ENCODE results near the gene ARSG.
"Not testable (repeated sequence)": the region's sequence is repeated elsewhere in the genome, so short reads cannot be mapped to it uniquely, and the experiment has no call there.

Gene ARSG

GRCh38 chr17:68281965-68282364, 9.3 kb upstream of the ARSG start:
- DNase-seq = not testable (repeated sequence)

DNA sequence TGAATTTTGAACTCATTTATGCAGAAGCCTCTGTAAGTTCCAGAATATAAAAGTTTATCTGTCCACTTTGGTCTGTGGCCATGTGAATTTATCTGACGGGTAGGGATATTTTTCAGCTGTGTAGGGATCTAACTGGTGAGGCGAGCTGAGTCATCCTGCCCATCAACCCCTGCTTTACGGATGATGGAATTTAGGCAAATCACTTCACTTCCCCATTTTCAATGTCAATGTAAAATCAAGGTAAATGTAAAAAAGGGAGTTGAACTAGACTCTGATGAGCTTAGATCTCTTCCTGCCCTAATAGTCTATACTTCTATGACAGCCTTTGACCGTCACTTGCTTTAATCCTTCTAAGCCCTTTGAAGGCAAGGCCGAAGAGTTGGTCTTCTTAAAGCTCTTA, 2.9 kb upstream of the ARSG start:
- peak; percentile 15 for DNase-seq

- DNase-seq = no peak
Measured at GRCh38 chr17:68288804-68289203, 2.5 kb upstream of the ARSG start.

DNA sequence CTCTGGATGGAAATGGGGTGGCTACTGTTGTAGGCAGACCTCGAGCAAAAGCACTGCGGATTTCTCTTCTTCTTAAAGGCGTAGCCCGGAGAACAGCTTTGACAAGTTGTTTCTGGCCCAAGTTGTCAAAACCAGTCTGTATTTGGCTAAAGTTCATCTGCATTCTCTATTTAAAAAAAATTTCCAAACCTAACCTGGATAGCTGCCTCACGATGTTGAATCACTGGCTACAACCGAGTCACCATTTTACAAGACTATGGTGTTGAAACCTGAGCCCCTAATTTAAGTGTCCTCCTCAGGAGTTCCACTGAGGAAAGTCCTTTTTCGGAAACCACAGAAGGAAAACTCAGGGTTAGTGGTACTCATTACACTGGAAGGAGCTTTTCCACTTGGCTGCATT, 1.8 kb upstream of the ARSG start:
- no peak for DNase-seq

- no peak for DNase-seq
Measured at GRCh38 chr17:68289936-68290267, 1.4 kb upstream of the ARSG start.

DNA sequence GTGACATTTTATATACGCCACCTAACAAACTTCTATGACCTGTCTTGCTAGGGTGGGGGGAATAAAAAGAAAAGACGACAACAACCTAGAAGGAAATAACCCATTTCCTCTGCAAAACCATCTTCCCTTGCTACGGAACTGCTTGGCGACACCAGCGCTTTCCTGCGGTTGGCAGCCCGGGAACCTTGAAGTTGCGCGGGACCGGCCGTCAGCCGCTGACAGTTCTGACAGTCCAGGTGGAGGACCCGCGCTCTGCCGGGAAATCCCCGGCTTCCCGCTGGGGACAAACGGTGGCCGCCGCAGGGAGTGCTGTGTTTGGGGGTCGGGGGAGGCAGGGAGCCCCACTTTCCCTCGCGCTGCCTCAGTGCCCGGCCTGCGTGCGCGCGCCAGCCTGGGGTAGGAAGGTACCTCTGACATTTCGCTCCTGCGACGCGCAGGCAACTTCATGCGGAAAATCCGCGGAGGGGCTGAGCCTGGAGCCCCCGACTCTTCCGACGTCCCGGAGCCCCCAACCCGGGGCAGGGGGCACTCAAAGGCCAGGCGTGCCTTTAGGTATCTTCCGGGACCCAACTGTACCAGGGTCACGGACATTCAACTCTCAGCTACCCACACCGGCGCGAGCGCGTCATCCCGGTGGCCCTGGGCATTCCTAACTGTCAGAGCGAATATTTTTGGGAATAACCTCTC, 884 bp upstream of the ARSG start:
- DNase-seq = peak; percentile 18

GRCh38 chr17:68291836-68292688, 767 bp downstream of the ARSG start:
- DNase-seq = peak; percentile 85

DNA sequence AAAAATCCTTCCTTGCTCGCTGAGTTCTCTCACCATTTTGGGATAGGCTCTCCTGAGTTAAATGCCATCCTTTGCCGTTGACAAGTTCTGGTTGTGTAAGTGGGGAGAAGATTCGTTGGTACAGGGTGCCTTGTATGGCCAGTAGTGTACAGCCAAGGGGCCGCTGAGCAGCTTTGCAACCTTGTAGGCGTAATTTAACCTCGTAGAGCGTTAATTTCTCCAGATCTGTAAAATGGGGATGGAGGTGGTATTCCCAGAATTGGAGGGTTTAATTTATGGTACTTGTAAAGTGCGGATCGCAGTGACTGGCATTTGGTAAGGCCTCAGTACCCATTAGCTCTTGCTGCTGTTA, 1.4 kb downstream of the ARSG start:
- DNase-seq = no peak

DNA sequence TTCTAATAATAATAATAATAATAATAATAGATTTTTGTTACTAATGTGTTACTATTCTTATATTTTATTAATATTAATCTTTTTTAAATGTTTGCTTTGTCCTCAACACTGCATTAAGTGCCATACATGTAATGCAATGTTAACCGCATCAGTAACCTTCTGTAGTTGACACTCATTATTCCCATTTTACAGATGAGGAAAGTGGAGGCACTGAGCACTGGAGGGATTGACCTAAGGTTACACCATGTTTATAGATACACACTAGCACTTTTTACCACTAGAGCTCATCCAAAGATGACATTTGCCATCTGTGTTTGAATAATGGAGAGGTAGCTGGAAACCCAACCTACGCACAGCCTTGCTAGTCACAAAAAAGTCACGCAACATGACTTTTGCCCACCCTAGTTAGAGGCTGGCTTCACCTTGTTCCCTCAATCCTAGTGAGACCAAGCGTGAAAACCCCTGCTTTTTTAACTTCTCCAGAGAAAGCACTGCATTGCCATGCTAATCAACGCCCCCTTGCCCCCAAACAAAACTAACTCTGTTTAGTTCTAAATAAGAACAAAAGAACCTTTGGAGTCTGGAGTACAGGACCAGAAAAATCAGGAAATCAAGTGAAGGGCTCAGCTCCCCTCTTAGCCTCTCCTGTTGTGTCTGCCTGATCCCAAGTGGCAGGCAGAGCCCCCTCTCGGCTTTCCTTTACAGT, 2.3 kb downstream of the ARSG start:
- no peak for DNase-seq

- no peak for DNase-seq
Measured at GRCh38 chr17:68294196-68294555, 2.9 kb downstream of the ARSG start.

DNA sequence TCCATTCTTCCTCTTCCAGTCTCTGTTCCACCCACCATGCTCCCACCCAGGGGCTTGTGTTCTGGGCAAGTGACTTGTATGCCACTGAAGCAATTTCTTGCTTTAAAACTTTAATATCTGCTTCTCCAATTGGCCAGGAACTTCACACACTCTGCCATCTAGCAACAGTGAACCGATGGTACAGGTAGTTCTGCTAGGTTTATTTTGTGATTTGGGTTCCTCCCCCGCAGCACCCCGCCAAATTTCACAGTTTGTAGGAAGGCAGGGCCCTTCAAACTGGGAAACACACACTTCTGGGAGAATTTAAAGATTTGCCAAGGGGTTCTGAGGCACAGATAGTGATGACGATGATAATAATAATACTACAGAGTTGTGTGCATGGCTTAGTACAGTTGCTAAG, 3.3 kb downstream of the ARSG start:
- DNase-seq = no peak

GRCh38 chr17:68295086-68295485, 3.8 kb downstream of the ARSG start:
- DNase-seq = no peak

DNA sequence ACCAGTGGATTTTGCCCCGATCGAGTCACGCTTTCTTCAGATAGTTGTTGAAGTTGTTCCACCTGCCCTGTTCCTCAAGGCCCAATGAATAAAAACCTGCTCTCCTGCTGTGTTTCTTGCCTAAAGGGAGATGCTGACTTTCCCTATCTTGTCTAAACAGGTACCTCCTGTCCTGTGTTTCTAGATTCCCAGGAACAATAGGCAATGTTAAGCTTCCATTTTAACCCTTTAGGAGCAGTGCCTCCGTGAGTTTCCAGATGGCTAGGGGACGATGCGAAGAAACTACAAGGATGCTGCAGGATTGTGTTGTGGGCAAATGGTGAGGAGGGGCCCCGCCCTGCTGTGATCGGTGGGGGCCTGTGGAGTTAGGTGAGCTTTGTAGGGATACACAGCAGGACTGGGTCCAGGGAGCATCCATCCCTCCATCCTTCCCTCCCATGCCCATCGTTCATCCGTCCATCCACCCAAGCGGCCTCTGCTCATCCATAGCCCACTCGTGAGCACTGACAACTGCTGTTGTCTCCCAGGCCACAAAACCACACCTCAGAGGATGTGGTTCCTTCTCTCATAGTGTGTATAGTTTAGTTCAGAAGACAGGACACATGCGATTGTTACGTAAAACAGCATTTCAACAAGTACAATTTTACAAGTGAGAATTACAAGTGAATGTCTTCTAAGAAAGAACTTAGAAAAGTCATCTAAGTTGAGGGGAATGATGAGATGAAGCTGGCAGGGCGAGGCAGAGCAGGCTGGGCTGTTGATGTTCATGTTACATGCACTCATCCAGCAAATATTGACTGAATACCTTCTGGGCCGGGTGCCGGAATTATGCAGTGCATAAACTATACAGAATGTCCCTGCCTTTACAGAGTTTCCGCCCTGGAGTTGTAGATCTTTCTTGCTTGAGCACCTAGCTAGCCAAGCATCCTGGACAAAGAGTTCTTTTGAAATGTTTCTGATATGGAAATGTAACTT, 5.2 kb downstream of the ARSG start:
- no peak for DNase-seq

DNA sequence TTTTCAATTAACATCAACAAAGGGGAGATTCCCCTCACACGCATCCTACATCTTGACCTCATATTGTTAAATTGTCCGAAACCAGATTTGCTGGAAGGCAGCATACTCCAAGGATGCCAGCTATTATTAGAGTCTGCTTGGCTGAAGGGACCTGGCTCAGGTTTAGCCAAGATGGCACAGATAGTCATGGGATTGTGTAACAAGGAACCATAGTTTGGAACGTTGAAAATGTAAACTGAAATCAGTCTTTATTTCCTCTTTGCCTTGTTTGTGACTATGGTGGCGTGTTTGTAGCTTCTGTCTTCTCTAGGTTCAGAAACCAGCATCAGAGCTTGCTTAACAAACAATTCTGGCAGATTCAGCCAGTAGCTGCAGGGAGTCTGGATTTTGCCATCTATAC, 5.9 kb downstream of the ARSG start:
- DNase-seq = no peak

- DNase-seq = no peak
Measured at GRCh38 chr17:68298601-68299000, 7.3 kb downstream of the ARSG start.

GRCh38 chr17:68299817-68300216, 8.5 kb downstream of the ARSG start:
- no peak for DNase-seq

DNA sequence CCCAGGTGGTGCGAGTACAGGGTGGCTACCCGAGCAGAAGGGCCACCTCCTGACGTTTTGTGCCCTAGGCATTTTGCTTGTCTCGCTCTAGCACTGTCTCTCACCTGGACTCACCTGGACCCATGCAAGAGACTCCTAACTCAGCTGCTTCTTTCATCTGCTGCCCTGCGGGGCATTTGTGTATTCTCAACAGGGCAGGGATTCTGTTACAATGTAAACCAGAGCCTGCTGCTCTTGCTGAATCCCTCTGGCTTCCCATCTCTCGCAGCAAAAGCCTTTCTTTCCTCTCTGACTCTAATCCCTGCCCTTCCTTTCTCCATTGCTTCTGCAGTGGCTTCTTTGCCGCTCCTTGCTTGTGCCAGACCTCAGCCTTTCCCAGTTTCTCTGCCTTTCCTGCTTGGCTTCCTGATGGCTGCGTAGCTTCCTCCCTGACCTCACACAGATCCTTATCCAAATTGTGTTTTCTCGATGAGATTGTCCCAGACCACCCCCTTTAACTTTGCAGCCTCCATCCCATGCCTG, 10.2 kb downstream of the ARSG start:
- DNase-seq = no peak

DNA sequence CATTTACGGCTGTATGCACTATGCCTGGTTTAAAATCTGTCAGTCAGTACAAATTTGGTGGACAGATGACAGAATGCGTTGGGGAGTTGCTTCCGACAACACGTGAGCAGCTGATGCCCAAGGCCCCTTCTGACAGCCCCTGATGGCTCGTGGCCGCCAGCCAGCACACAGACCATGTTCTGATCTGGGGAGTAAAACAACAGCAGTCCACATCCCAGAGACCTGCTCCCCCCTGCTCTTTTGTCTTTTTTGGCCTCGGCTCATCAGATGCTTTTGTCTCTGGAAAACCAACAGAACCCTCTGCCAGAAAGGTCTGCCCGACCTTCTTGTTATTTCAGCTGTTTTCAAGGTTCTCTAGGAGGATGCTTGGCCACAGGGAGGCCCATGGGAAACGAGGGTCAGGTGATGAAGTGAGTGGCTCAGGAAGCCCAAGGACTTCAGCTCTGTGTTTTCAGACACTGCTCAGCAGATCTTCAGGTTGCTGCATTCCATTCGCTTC, 10.8 kb downstream of the ARSG start:
- no peak for DNase-seq

GRCh38 chr17:68302666-68303065, 11.4 kb downstream of the ARSG start:
- no peak for DNase-seq

DNA sequence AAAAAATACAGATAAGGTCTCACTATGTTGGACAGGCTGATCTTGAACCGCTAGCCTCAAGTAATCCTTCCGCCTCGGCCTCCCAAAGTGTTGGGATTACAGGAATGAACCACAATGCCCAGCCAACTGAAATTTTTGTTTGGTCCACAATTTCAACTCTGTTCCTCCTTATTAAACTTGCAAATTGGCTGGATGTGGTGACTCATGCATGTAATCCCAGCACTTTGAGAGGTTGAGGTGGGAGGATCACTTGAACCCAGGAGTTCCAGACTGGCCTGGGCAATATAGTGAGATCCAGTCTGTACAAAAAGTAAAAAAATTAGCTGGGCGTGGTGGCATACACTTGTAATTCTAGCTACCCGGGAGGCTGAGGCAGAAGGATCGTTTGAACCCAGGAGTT, 13.4 kb downstream of the ARSG start:
- DNase-seq = no peak

GRCh38 chr17:68305142-68305541, 13.8 kb downstream of the ARSG start:
- no peak for DNase-seq

DNA sequence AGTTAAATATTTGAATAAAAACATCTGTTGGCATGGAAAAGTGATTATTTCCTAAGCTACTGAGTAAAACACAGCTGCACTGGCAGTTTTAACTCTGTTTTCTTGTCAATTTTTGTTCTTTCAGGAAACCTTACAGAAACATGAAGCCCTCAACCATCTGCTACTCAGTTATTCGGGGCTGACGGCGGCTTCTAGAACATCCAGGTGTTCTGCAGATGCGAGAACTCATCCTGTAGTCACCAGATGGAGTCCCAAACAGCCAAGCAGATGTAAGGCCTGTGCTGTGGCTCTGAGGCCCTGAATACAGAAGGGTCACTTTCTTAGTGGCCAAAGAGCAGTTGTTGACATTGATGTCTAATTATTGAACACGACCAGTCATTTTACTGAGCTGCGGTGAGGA, 15.5 kb downstream of the ARSG start:
- DNase-seq = no peak

DNA sequence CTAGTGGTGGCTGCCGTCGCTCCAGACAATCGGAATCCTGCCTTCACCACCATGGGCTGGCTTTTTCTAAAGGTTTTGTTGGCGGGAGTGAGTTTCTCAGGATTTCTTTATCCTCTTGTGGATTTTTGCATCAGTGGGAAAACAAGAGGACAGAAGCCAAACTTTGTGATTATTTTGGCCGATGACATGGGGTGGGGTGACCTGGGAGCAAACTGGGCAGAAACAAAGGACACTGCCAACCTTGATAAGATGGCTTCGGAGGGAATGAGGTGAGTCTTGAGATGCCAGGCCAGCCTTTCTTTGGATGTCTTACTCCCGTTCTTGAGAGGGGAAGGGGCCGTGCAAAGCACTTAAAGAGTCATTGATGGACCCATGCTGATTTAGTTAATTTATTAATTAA, 16.1 kb downstream of the ARSG start:
- no peak for DNase-seq
